GM21786 (cell line): ENCODE results near the gene GPR42.
"Not testable (repeated sequence)": the region's sequence is repeated elsewhere in the genome, so short reads cannot be mapped to it uniquely, and the experiment has no call there.

ENCODE experiments used
- ATAC-seq: cut with Tn5 transposase; IDR thresholded peaks from one replicate; pipeline ENCODE4 v1.9.1; 2021; ENCODE audit not compliant: unreplicated experiment

GPR42 gene

DNA sequence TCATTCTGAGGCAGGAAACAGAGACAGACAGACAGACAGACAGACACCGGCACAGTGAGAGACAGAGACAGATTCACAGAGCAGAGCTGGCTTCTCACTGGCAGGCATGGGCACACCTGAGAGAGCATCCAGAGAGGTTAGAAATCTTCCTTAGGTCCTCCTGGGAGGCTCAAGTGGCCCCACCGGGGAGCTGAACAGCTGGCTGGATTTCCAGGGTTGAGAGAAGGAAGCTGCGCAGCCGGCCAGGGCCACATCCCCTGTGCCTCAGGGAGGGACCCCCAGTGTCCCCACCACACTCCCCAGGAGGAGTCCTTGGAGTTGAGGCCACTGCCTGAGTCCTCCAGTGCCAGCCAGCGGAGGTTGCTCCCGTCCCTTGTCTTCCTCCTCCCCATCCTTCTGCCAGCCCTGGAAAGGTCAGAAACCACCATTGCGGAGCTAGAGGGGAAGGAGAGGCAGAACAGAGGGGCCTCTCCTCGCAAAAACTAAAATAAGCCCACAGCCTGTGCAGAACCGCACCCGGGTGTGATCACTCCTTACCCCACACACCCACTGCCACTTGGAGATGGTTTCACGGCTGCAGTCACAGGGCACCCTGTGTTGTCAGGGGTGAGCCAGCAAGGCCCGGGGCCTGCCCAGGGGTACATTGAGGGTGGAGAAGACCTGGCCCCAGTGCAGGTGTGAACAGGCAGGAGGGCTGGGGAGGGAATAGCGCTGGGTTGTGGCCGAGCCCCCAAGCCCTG lies 8.4 kb upstream of the GPR42 start:
- no peak for ATAC-seq

GRCh38 chr19:35363001-35363590 lies 7.8 kb upstream of the GPR42 start:
- ATAC-seq = no peak

GRCh38 chr19:35363711-35364425 lies 7.0 kb upstream of the GPR42 start:
- no peak for ATAC-seq

DNA sequence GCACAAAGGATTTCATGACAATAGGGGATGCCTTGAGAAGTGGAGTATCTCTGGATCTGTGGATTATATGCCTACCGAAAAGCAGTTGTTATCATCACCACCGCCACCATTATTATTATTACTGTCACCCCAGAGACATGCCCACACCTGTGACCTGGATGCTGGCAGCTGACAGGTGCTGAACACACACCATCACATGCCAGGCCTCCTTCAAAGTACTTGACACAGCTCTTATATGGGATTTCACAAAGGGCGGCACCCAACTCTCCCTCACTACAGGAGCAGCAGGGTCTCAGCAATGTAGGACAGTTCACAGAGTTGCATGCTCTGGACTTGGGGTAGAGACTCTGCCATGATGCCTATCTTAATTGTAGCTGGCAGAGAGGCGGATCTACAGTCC lies 5.6 kb upstream of the GPR42 start:
- no peak for ATAC-seq

- no peak for ATAC-seq
These were observed 2.5 kb upstream of the GPR42 start for GRCh38 chr19:35368378-35368777.

DNA sequence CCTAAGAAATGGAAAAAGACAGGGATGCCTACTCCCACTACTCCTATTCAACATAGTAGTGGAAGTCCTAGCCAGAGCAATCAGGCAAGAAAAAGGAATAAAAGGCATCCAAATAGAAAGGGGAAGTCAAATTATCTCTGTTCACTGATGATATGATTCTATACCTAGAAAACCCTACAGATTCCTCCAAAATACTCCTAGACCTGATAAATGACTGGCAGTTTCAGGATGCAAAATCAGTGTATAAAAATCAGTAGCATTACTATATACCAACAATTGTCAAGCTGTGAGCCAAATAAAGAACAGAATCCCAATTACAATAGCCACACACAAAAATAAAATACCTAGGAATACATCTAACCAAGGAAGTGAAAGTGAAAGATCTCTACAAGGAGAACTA lies 1.3 kb upstream of the GPR42 start:
- ATAC-seq = no peak

DNA sequence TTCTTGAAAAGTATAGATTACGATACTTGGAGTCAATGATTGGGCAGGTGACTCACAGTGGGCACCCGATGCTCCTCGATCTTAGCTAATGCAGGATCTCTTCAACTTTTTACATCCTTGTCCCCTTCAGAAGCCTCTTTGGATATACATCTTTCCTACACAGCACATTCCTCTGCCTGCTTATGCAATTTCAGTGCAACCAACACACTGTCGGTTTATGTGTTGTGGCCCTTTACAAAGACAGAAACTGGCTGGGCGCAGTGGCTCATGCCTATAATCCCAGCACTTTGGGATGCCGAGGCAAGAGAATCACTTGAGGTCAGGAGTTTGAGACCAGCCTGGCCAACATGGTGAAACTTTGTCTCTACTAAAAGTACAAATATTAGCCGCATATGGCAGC lies 2.6 kb downstream of the GPR42 start:
- no peak for ATAC-seq

DNA sequence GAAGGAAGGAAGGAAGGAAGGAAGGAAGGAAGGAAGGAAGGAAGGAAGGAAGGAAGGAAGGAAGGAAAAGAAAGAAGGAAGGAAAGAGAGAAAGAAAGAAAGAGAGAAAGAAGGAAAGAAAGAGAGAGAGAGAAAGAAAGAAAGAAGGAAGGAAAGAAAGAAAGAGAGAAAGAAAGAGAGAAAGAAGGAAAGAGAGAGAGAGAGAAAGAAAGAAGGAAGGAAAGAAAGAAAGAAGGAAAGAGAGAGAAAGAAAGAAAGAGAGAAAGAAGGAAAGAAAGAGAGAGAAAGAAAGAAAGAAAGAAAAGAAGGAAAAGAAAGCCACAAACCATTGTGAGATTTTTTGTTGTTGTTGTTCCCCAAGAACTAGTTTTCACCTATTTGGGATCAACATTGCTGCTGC lies 3.2 kb downstream of the GPR42 start:
- ATAC-seq = not testable (repeated sequence)

GRCh38 chr19:35375505-35376307 lies 4.8 kb downstream of the GPR42 start:
- ATAC-seq = no peak

DNA sequence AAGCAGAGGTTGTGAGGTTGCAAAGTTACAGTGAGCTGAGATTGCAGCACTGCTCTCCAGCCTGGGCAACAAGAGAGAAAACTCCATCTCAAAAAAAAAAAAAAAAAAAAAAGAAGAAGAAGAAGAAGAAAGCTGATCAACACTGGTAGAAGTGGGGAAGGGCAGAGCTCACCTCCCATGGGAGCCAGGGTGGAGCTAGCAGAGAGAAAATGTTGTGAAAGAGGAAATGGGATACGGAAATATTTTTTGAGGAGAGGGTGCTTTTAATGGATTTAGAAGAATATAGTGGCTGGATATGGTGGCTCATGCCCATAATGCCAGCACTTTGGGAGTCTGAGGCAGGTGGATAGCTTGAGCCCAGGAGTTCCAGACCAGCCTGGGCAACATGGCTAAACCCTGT lies 6.8 kb downstream of the GPR42 start:
- no peak for ATAC-seq

- ATAC-seq = no peak
These were observed 7.5 kb downstream of the GPR42 start for GRCh38 chr19:35378356-35378755.

GRCh38 chr19:35379545-35379944 lies 8.7 kb downstream of the GPR42 start:
- ATAC-seq = not testable (repeated sequence)

GRCh38 chr19:35379992-35380391 lies 9.1 kb downstream of the GPR42 start:
- ATAC-seq = no peak

DNA sequence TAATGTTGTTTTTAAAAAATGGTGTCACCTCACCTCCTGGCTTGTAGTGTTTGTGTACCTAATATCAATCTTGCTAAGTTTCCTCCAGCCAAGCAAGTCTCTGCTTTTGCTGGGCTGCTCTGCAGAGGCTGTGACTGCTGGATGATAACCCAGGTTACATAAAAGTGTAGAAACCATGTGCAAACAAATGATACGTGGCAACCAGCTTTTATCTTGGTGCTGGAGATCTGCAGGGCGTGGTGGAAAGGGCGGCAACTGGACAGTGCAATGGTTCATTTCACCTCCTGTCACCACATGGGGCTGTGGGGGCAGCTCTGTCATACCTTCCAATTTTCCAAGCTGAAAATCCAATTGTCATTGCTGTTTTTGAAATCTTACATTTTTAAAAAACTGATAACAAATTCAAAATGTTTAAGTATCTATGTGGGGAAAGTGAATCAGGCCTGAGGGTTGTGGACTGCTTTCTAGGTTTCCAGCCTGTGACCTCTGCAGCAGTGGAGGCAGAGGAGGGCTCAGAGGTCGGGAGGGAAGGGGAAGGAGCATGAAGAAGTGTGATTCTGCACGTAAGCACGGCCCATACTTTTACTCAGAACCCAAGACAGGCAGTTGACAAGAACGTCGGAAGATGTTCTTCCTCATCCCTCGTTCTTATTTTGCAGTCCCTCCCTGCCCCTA lies 9.7 kb downstream of the GPR42 start:
- no peak for ATAC-seq

DNA sequence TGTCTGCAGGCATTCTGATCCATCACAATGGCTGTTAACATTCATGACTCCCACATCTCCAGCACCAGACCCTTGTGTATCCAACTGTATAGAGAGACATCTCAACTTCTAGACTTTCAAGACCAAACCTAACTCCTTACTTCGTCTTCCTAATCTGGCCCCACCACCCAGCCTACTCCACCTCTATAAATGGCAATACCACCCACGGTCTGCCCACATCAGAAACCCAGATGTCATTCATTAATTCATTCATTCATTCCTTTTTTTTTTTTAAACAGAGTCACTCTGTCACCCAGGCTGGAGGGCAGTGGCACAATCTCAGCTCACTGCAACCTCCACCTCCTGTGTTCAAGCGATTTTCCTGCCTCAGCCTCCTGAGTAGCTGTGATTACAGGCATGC lies 10.4 kb downstream of the GPR42 start:
- no peak for ATAC-seq

- ATAC-seq = no peak
These were observed 11.1 kb downstream of the GPR42 start for GRCh38 chr19:35381926-35382325.

DNA sequence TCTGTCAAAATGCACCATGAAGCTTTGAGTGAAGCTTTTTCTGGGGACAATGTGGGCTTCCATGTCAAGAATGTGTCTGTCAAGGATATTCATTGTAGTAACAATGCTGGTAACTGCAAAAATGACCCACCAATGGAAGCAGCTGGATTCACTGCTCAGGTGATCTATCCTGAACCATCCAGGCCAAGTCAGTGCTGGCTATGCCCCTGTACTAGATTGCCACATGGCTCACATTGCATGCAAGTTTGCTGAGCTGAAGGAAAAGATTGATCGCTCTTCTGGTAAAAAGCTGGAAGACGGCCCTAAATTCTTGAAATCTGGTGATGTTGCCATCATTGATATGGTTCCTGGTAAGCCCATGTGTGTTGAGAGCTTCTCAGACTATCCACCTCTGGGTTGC lies 12.7 kb downstream of the GPR42 start:
- ATAC-seq = no peak

GRCh38 chr19:35388277-35389054 lies 17.6 kb downstream of the GPR42 start:
- no peak for ATAC-seq

- ATAC-seq = no peak
These were observed 18.5 kb downstream of the GPR42 start for GRCh38 chr19:35389192-35389861.
